B cell (primary cell): ENCODE data around the gene CCDC88C.

ENCODE experiments used
- EZH2 ChIP-seq: IDR thresholded peaks from 2 replicates; pipeline ENCODE4 v1.6.1; 2012; ENCODE audit warnings: borderline replicate concordance, low read depth, mild to moderate bottlenecking, moderate library complexity, low read length; ENCODE audit not compliant: insufficient read depth, poor library complexity, severe bottlenecking
- TF ChIP-seq, protein P1 (sequence below): fragments of 200-600 bp; IDR thresholded peaks from one replicate; pipeline ENCODE4 v1.8.0; 2022; ENCODE audit warnings: antibody characterized with exemption, mild to moderate bottlenecking

DNA sequence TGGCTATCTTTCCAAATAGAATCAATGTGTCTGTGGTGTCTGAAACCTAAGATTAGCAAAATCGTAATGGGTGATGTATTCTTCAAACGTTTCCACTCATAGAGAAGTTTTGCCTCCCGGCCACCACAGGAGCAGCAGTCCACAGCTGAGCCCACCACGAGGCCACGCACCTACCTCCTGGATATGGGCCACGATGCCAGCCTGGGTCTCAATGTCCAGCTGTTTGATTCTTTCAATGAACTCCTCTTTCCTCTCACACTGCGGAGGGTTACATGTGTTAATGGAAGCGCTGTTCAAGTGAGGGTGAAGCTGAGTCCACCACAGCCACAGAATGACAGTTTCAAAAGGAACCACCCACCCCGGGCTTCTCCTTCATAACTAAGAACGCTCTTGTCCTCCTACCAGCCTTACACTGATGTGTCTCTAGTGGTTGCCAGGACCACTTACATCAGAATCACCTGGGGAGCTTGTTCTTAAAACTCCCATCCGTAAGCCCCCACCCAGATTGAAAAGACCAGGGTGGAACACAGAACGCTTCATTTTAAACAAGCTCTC is 75.3 kb downstream of the CCDC88C start:
- TF ChIP-seq, protein P1, sequence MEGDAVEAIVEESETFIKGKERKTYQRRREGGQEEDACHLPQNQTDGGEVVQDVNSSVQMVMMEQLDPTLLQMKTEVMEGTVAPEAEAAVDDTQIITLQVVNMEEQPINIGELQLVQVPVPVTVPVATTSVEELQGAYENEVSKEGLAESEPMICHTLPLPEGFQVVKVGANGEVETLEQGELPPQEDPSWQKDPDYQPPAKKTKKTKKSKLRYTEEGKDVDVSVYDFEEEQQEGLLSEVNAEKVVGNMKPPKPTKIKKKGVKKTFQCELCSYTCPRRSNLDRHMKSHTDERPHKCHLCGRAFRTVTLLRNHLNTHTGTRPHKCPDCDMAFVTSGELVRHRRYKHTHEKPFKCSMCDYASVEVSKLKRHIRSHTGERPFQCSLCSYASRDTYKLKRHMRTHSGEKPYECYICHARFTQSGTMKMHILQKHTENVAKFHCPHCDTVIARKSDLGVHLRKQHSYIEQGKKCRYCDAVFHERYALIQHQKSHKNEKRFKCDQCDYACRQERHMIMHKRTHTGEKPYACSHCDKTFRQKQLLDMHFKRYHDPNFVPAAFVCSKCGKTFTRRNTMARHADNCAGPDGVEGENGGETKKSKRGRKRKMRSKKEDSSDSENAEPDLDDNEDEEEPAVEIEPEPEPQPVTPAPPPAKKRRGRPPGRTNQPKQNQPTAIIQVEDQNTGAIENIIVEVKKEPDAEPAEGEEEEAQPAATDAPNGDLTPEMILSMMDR, result no peak
- TF ChIP-seq EZH2, result no peak
